MM.1S (cell line): ENCODE results near the gene CBR4.

Source experiments
- DNase-seq: peaks from one replicate; pipeline ENCODE4 v3.0.0-alpha.2; 2015
- H2AFZ ChIP-seq: fragments of 300-600 bp; sonication (generic); 2 replicates; pipeline ENCODE4 v1.6.0; 2016; ENCODE audit warnings: antibody characterized with exemption, low read length
- H3F3A ChIP-seq: fragments of 300-600 bp; sonication (generic); 2 replicates; pipeline ENCODE4 v1.6.1; 2016; ENCODE audit warnings: mild to moderate bottlenecking, antibody characterized with exemption, low read length, moderate library complexity, mixed read lengths; ENCODE audit not compliant: insufficient read depth
- H3K27ac ChIP-seq: fragments of 300-600 bp; sonication (generic); 2 replicates; pipeline ENCODE4 v1.5.1; 2016; ENCODE audit warnings: mild to moderate bottlenecking, low read length
- H3K27me3 ChIP-seq: fragments of 300-600 bp; sonication (generic); replicated peaks from 2 replicates; pipeline ENCODE4 v1.6.0; 2016; ENCODE audit warnings: low read length; ENCODE audit not compliant: insufficient read depth
- H3K36me3 ChIP-seq: fragments of 300-600 bp; sonication (generic); replicated peaks from 2 replicates; pipeline ENCODE4 v1.6.1; 2016; ENCODE audit warnings: mild to moderate bottlenecking, low read length, mixed read lengths; ENCODE audit not compliant: insufficient read depth
- H3K4me1 ChIP-seq: fragments of 300-600 bp; sonication (generic); 2 replicates; pipeline ENCODE4 v1.6.1; 2016; ENCODE audit warnings: low read length, mixed read lengths
- H3K4me2 ChIP-seq: fragments of 300-600 bp; sonication (generic); 2 replicates; pipeline ENCODE4 v1.6.0; 2016; ENCODE audit warnings: low read depth, low read length
- H3K4me3 ChIP-seq: fragments of 300-600 bp; sonication (generic); 2 replicates; pipeline ENCODE4 v1.5.1; 2016; ENCODE audit warnings: low read length, mixed read lengths
- H3K79me2 ChIP-seq: fragments of 300-600 bp; sonication (generic); 2 replicates; pipeline ENCODE4 v1.6.1; 2016; ENCODE audit warnings: mixed run types, low read length, mixed read lengths
- H3K9ac ChIP-seq: fragments of 300-600 bp; sonication (generic); 2 replicates; pipeline ENCODE4 v1.6.1; 2016; ENCODE audit warnings: low read length, mixed read lengths
- H3K9me2 ChIP-seq: fragments of 300-600 bp; sonication (generic); replicated peaks from 2 replicates; pipeline ENCODE4 v1.6.1; 2016; ENCODE audit warnings: mild to moderate bottlenecking, low read length, mixed read lengths; ENCODE audit not compliant: insufficient read depth
- H3K9me3 ChIP-seq: fragments of 300-600 bp; sonication (generic); replicated peaks from 2 replicates; pipeline ENCODE4 v1.6.1; 2016; ENCODE audit warnings: mild to moderate bottlenecking, low read length, mixed read lengths; ENCODE audit not compliant: insufficient read depth
- H4K20me1 ChIP-seq: fragments of 300-600 bp; sonication (generic); 2 replicates; pipeline ENCODE4 v1.6.1; 2016; ENCODE audit warnings: mild to moderate bottlenecking, low read length, moderate library complexity, mixed read lengths; ENCODE audit not compliant: insufficient read depth
- EZH2 ChIP-seq: fragments of 300-600 bp; sonication (generic); optimal IDR thresholded peaks from 2 replicates; pipeline ENCODE3; 2017; ENCODE audit warnings: low read depth, mild to moderate bottlenecking, antibody characterized with exemption, low read length, mixed read lengths
- EZH2phosphoT487 ChIP-seq: fragments of 300-600 bp; sonication (generic); IDR thresholded peaks from 2 replicates; pipeline ENCODE4 v1.6.1; 2018; ENCODE audit warnings: antibody characterized with exemption, low read length
- TF ChIP-seq, protein P1 (sequence below): fragments of 300-600 bp; sonication (generic); IDR thresholded peaks from 2 replicates; pipeline ENCODE4 v1.5.1; 2016; ENCODE audit warnings: antibody characterized with exemption, low read length, mixed read lengths

Gene CBR4

GRCh38 chr4:169010125-169011023 lies at the start of gene CBR4:
Gene CBR4 (minus strand): TSS chr4:169010255. CDS start chr4:169010089, 166 bp downstream.
- DNase-seq, result peak; percentile 99
- H3F3A ChIP-seq, result peaks cover under 1% of the 10 kb centered on the region; the same call in 1 of the 2 replicates
- no peaks in the 10 kb centered on the region for H4K20me1 ChIP-seq
- no peaks in the 10 kb centered on the region for H3K27me3 ChIP-seq
- no peaks in the 10 kb centered on the region for H3K36me3 ChIP-seq
- peaks cover 9% of the 10 kb centered on the region for H3K4me1 ChIP-seq
- H3K79me2 ChIP-seq, result 0 out of 2 replicates have a peak, but pooled peaks cover 2% of the 10 kb centered on the region
- no peaks in the 10 kb centered on the region for H3K9me3 ChIP-seq
- H3K4me3 ChIP-seq, result peak within 1 kb of the TSS; percentile 75
- TF ChIP-seq EZH2, result no peak
- TF ChIP-seq, protein P1, sequence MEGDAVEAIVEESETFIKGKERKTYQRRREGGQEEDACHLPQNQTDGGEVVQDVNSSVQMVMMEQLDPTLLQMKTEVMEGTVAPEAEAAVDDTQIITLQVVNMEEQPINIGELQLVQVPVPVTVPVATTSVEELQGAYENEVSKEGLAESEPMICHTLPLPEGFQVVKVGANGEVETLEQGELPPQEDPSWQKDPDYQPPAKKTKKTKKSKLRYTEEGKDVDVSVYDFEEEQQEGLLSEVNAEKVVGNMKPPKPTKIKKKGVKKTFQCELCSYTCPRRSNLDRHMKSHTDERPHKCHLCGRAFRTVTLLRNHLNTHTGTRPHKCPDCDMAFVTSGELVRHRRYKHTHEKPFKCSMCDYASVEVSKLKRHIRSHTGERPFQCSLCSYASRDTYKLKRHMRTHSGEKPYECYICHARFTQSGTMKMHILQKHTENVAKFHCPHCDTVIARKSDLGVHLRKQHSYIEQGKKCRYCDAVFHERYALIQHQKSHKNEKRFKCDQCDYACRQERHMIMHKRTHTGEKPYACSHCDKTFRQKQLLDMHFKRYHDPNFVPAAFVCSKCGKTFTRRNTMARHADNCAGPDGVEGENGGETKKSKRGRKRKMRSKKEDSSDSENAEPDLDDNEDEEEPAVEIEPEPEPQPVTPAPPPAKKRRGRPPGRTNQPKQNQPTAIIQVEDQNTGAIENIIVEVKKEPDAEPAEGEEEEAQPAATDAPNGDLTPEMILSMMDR, result peak; percentile 22
- no peaks in the 10 kb centered on the region for H3K9me2 ChIP-seq
- H2AFZ ChIP-seq, result peak within 1 kb of the TSS; percentile 94
- H3K27ac ChIP-seq, result peak within 1 kb of the TSS; percentile 74
- peak within 1 kb of the TSS; percentile 90 for H3K4me2 ChIP-seq
- peak within 1 kb of the TSS; percentile 86 for H3K9ac ChIP-seq

DNA sequence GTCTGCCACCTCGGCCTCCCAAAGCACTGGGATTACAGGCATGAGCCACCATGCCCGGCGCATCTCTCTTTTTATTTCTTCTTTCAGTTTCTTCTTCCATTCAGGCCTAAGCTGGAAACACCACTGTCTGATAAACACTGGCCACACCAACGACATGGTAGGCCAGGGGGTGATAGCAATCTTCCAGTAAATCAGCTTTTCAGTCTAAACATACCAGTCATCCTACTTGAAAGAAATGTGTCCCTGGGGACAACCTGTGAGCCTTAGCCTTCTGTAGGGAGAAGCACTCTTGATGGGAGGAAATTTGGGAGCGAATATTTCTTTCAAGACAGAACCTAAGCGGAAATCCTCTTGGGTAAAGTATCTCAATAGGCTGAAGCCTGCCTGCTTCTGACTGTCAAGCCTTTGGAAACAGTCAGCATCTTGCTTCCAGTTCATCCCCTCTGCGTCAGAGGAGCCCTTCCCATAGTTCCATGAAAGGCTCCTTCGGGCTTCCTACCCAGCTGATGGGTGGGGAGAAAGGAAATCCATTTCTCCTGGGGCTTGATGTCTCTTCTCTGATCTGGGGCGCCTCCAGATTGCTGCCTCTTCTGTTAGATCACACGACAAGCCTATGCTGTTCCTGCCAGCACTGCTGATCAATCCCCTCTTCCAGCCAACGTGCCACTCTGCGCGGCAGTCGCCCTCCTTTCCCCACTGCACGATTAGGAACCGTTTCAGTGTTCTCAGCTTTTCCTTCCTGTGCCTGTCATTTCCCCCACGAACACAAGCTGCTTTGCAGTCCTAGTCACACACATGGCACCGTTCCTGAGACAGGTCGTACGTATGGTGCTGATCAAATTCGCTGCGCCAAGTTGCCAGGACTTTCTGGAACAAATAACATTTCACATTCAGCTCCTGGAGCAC lies 49.5 kb upstream of the CBR4 start:
- Histone ChIP-seq H2AFZ (no peak overlapping the region), H3K9ac (no peak overlapping the region), H3F3A (no peaks in the 10 kb centered on the region), H3K79me2 (no peaks in the 10 kb centered on the region), H3K4me3 (no peak overlapping the region), H3K4me1 (no peaks in the 10 kb centered on the region), H3K9me2 (no peaks in the 10 kb centered on the region), H3K27ac (no peak overlapping the region), H3K36me3 (no peaks in the 10 kb centered on the region), H3K27me3 (no peaks in the 10 kb centered on the region), H3K9me3 (no peaks in the 10 kb centered on the region), H3K4me2 (no peak overlapping the region), H4K20me1 (no peaks in the 10 kb centered on the region)
- DNase-seq, result no peak
- TF ChIP-seq EZH2phosphoT487 (no peak), EZH2 (no peak)
- TF ChIP-seq, protein P1, result no peak

GRCh38 chr4:169058312-169058711 lies 48.3 kb upstream of the CBR4 start:
- Histone ChIP-seq H3K4me2 (no peak overlapping the region), H3K4me1 (no peaks in the 10 kb centered on the region), H3F3A (no peaks in the 10 kb centered on the region), H4K20me1 (no peaks in the 10 kb centered on the region), H3K9me3 (no peaks in the 10 kb centered on the region), H2AFZ (no peak overlapping the region), H3K27me3 (no peaks in the 10 kb centered on the region), H3K36me3 (no peaks in the 10 kb centered on the region), H3K27ac (no peak overlapping the region), H3K9ac (no peak overlapping the region), H3K4me3 (no peak overlapping the region), H3K9me2 (no peaks in the 10 kb centered on the region), H3K79me2 (no peaks in the 10 kb centered on the region)
- TF ChIP-seq, protein P1, result no peak
- TF ChIP-seq EZH2phosphoT487 (no peak), EZH2 (no peak)
- no peak for DNase-seq
